B cell (primary cell): ENCODE results near the gene ENG. TPM values are rescaled to one million over a fixed set of nuclear protein-coding genes. Genes with fewer than 3 reads are reported as not detected.

Experiments
- ATAC-seq: fragments of 200-7000 bp; cut with Tn5 transposase; one replicate; pipeline ENCODE4 v1.10.0; 2021; ENCODE audit warnings: low read depth, mild to moderate bottlenecking, moderate number of reproducible peaks, moderate library complexity
- CTCF ChIA-PET: fragments of 350-600 bp; sonication (Branson Sonifier 250); formaldehyde crosslinking; loops from one replicate; lab custom pipeline; 2021; ENCODE audit warnings: antibody characterized with exemption, inconsistent platforms; lab: Charles Lee
- POLR2A ChIA-PET: fragments of 350-600 bp; sonication (Branson Sonifier 250); formaldehyde crosslinking; loops from one replicate; lab custom pipeline; 2021; ENCODE audit warnings: antibody characterized with exemption; lab: Charles Lee
- DNase-seq: peaks from one replicate; pipeline ENCODE4 v3.0.0; 2013
- H2AFZ ChIP-seq: 2 replicates; pipeline ENCODE4 v1.6.1; 2012; ENCODE audit warnings: mild to moderate bottlenecking, low read depth, low read length; ENCODE audit not compliant: insufficient read depth, poor library complexity, severe bottlenecking
- H3K27ac ChIP-seq, 2 donors: 1 replicate in 1 of 2; 2 replicates in 1 of 2; pipeline ENCODE4 v1.5.1; 2012 to 2013; ENCODE audit warnings: low read length in 2 of 2, mild to moderate bottlenecking in 2 of 2, moderate library complexity in 1 of 2
- H3K27me3 ChIP-seq, 4 experiments: fragments of 200-600 bp in 1 of 4; sonication (generic) in 1 of 4; replicated peaks in 1 of 4; 1 replicate in 2 of 4; 2 replicates in 2 of 4; pipeline versions ENCODE4 v1.6.1 to v1.7.0; 2013 to 2016; ENCODE audit warnings: low read length in 3 of 4, mild to moderate bottlenecking in 2 of 4, mixed read lengths in 1 of 4, moderate library complexity in 1 of 4; ENCODE audit not compliant: insufficient read depth in 4 of 4, control insufficient read depth in 3 of 4; ENCODE audit errors: control extremely low read depth in 1 of 4
- H3K36me3 ChIP-seq, 2 experiments: replicated peaks in 1 of 2; 1 replicate in 1 of 2; 2 replicates in 1 of 2; pipeline versions ENCODE4 v1.6.1 to v1.7.1; 2013; ENCODE audit warnings: low read length in 1 of 2; ENCODE audit not compliant: insufficient read depth in 2 of 2, control insufficient read depth in 1 of 2; ENCODE audit errors: control extremely low read depth in 1 of 2, extremely low read depth in 1 of 2
- H3K4me1 ChIP-seq, 2 donors: fragments of 200-600 bp in 1 of 2; sonication (generic) in 1 of 2; 1 replicate in 1 of 2; 2 replicates in 1 of 2; pipeline versions ENCODE4 v1.5.1 to v1.6.1; 2013 to 2017; ENCODE audit warnings: low read length in 2 of 2; ENCODE audit not compliant: control insufficient read depth in 2 of 2, insufficient read depth in 2 of 2
- H3K4me2 ChIP-seq: replicated peaks from 2 replicates; pipeline ENCODE3; 2012; ENCODE audit warnings: mild to moderate bottlenecking, low read depth, low read length; ENCODE audit not compliant: poor library complexity, severe bottlenecking
- H3K4me3 ChIP-seq, 5 experiments: fragments of 200-600 bp in 1 of 5; sonication (generic) in 1 of 5; 1 replicate in 3 of 5; 2 replicates in 2 of 5; pipeline versions ENCODE4 v1.5.1 to v1.7.0; 2011 to 2016; ENCODE audit warnings: low read length in 4 of 5, mild to moderate bottlenecking in 4 of 5, low read depth in 2 of 5, control low read depth in 1 of 5, moderate library complexity in 1 of 5; ENCODE audit not compliant: insufficient read depth in 1 of 5; ENCODE audit errors: control extremely low read depth in 1 of 5, extremely low read depth in 1 of 5
- H3K79me2 ChIP-seq: fragments of 200-600 bp; sonication (generic); one replicate; pipeline ENCODE4 v1.6.0; 2016; ENCODE audit warnings: low read length; ENCODE audit not compliant: control insufficient read depth, insufficient read depth
- H3K9ac ChIP-seq: fragments of 200-600 bp; sonication (generic); 2 replicates; pipeline ENCODE4 v1.6.1; 2017; ENCODE audit warnings: mild to moderate bottlenecking, low read length, moderate library complexity
- H3K9me3 ChIP-seq, 3 donors: one replicate each; pipeline versions ENCODE4 v1.6.1 to v1.7.1; 2013; ENCODE audit warnings: low read length in 2 of 3; ENCODE audit not compliant: control insufficient read depth in 2 of 3, insufficient read depth in 1 of 3; ENCODE audit errors: control extremely low read depth in 1 of 3
- H4K20me1 ChIP-seq: 2 replicates; pipeline ENCODE4 v1.6.0; 2012; ENCODE audit warnings: mild to moderate bottlenecking, low read length; ENCODE audit not compliant: insufficient read depth, control insufficient read depth, poor library complexity, severe bottlenecking
- H3K27ac Mint-ChIP-seq: one replicate; pipeline ENCODE4 v1.8.0; 2021; ENCODE audit warnings: mixed read lengths
- H3K27me3 Mint-ChIP-seq: one replicate; pipeline ENCODE4 v1.8.0; 2021; ENCODE audit warnings: mixed read lengths
- H3K4me1 Mint-ChIP-seq: one replicate; pipeline ENCODE4 v1.8.0; 2021; ENCODE audit warnings: mixed read lengths
- H3K4me3 Mint-ChIP-seq: one replicate; pipeline ENCODE4 v1.8.0; 2021; ENCODE audit warnings: mixed read lengths
- H3K9me3 Mint-ChIP-seq: one replicate; pipeline ENCODE4 v1.8.0; 2022; ENCODE audit warnings: mixed read lengths; ENCODE audit not compliant: insufficient read depth
- CTCF ChIP-seq: fragments of 200-600 bp; IDR thresholded peaks from one replicate; pipeline ENCODE4 v1.8.0; 2022; ENCODE audit warnings: antibody characterized with exemption, mild to moderate bottlenecking
- EZH2 ChIP-seq: IDR thresholded peaks from 2 replicates; pipeline ENCODE4 v1.6.1; 2012; ENCODE audit warnings: borderline replicate concordance, low read depth, mild to moderate bottlenecking, moderate library complexity, low read length; ENCODE audit not compliant: insufficient read depth, poor library complexity, severe bottlenecking
- WGBS: methylation state at CpG from one replicate; pipeline ENCODE4 v1.1.5; 2013; ENCODE audit warnings: missing lambda C conversion rate; ENCODE audit not compliant: insufficient coverage; 5-methylcytosine and 5-hydroxymethylcytosine counted together
- intact Hi-C: fragments of 100-400 bp; cut with micrococcal nuclease; formaldehyde crosslinking; loops from one replicate; pipeline ENCODE4 v1.10.0; 2022
- polyA plus RNA-seq: library from polyadenylated mRNA; depleted of rRNA; stranded (reverse); fragments of >200 nt; gene quantifications from 2 replicates; pipeline ENCODE4 v1.2.3, GENCODE V29; 2012
- total RNA-seq, 2 donors: library from RNA; stranded (reverse); fragments of 120-200 nt in 1 of 2; gene quantifications; 1 replicate in 1 of 2; 2 replicates in 1 of 2; pipeline versions ENCODE4 v1.2.3 to v1.2.4, GENCODE V29; 2013 to 2022

Gene ENG
- total and polyA plus RNA-seq, 2 donors (not counting 1 experiment from before 2014, with no cell fraction given) = 5.4 to 12.6 TPM

DNA sequence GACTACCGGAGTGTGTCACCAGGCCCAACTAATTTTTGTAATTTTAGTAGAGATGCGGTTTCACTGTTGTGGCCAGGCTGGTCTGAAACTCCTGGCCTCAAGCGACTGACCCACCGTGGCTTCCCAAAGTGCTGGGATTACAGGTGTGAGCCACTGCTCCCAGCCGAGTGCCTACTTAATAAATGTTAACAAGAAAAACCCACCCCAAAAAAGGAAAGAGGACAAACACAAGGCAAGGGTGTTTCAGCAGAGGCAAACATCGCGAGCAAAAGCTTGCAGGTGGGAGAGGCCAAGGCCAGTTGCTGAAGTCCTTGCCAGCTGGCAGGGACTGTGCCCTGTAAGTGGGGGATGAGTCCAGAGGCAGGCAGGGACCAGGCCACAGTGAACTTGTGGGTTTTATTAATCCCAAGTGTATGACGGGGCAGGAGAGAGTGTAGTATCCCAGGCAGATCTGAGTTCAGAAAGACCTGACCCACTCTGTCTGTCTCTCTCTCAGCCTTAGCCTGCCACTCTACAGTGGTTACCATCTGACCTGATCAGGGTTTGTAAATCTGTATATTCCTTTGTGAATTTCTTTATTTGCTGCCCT is 58.1 kb downstream of the ENG start:
- CTCF ChIA-PET = interaction anchor here (0.5 to 2.9 kb wide), 6 partner anchors 9 to 299 kb away, joined by 3 to 12 read pairs (median 5); partner anchors contain the start of gene CDK9
- ATAC-seq = peak; percentile 29

More for the DNA sequence above, 58.1 kb downstream of the ENG start:
- Mint-ChIP-seq H3K27me3 (no peaks in the 10 kb centered on the region), H3K27ac (peak overlapping the region; percentile 89), H3K4me1 (peaks cover 29% of the 10 kb centered on the region), H3K9me3 (no peaks in the 10 kb centered on the region), H3K4me3 (peak overlapping the region; percentile 67)
- peak overlapping the region; percentile 39 for H2AFZ ChIP-seq
- no peak overlapping the region for H3K9ac ChIP-seq
- no peaks in the 10 kb centered on the region for H3K27me3 ChIP-seq
- no peak for DNase-seq
- peaks cover 20 to 29% of the 10 kb centered on the region in 2 donors for H3K4me1 ChIP-seq
- no peak overlapping the region for H3K4me3 ChIP-seq
- POLR2A ChIA-PET = interaction anchor here (0.6 to 1.3 kb wide), 4 partner anchors 10 to 107 kb away, joined by 3 to 5 read pairs (median 4); partner anchors contain the start of gene CDK9
- WGBS = 55% methylated on average over 3 of the region's 8 CpGs
- peak overlapping the region; percentile 32 to 33 for H3K27ac ChIP-seq
- intact Hi-C loops = no loop called here
- peaks cover 6% of the 10 kb centered on the region for H4K20me1 ChIP-seq
- H3K79me2 ChIP-seq = peaks cover 10% of the 10 kb centered on the region
- peaks cover 0 to 6% of the 10 kb centered on the region in 2 experiments for H3K36me3 ChIP-seq
- H3K4me2 ChIP-seq = peak overlapping the region; percentile 57
- TF ChIP-seq CTCF (no peak), EZH2 (no peak)
- H3K9me3 ChIP-seq = no peaks in the 10 kb centered on the region
